ENCODE data around the gene TSC1.

The TSC1 gene

DNA sequence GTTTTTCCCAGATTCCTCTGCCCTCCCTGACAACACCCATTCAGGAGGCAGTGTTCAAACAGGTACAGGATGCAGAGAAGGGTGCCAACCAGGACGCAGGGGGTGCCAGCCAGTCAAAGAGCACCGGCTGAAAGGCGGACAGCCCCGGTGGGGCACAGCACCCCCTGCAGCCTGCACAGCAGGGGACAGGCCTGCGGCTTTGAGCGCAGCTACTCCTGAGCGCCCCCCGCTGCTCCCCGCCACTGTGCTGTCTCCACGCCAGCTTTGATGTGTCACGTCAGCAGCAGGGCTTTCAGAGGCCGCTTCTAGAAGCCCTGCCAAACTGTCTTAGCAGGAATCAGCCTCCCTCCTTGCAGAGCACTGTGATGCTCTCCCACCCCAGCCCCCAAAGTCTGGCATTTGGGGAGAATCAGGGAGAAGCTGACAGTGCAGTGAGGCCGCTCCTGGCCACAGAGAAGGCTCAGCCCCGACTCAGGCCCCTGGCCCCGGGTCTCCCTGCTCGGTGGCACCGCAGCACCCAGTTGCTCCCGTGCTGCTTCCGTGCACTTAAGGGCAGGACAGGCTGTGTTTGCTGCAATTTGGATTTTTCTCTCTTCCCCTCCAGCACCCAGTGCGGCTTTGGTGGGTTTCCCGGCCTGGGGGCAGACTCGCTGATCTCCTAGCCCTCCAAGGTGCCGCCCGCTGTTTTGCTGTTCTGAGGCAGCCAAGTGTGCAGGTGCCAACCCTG lies 86.6 kb downstream of the TSC1 start:
- DNase-seq: no peak

DNA sequence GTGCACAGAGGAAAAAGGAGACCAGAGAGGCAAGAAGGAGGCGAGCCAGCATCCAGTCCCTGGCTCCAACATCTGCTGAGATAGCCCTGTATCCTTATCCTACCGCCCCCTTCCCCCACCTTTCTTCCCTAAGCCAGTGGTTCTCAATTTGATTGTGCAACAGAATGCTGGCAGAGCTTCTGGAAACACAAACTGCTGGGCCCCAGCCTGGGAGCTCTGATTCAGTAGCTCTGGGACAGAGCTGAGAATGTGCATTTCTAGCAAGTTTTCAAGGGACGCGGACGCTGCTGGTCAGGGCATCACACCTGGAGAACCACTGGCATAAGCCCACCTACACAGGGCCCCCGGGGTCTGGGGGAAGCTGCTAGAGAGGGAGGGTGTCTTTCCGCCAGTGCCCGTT lies 87.4 kb downstream of the TSC1 start:
- no peak for DNase-seq

DNA sequence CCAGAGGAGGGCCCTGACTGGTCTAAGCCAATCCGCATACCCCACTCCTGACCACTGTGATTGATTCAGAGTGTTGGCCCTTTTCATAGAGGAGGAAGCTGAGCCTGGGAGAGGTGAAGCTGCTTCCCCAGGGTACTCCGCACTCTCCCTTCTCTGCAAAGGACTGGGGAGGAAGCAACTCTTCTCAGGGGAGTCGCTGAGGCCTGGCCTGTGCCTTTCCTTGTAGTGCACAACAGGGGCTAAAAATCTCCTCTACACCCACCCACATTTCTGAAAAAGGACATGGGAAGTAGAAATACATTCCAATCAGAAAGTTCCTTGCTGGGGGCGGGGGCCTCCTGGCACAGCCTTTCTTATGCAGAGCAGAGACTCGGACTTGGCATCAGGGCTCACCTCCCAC lies 88.5 kb downstream of the TSC1 start:
- DNase-seq: no peak

DNA sequence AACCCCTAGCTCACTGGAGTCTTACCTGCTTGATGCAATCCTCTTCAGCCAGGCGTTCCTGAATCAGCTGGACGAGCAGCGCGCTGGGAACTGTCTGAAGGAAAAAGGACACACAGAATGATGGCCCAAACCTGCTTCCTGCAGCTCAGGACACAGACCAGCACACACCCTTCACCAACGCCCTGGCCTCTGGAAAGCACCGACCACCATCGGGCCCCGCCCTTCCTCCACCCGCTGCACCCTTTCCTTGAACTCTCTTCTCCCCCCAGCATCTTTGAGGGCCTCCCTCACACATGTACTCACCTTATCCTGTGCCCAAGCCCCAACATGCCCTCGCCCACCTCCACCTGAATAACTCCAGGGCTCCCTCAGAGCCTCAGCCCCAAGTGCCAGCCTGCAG lies 89.6 kb downstream of the TSC1 start:
- DNase-seq: no peak

DNA sequence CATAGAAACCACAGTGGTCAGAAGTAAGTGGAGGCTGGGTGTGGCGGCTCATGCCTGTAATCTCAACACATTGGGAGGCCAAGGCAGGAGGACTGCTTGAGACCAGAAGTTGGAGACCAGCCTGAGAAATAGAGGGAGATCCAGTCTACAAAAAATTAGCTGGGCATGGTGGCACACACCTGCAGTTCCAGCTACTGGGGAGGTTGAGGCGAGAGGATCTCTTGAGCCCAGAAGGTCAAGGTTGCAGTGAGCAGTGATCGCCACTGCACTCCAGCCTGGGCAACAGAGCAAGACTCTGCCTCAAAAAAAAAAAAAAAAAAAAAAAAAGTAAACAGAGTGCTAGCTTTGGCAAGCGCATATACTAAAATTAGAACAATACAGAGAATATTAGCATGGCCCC lies 90.9 kb downstream of the TSC1 start:
- no peak for DNase-seq

DNA sequence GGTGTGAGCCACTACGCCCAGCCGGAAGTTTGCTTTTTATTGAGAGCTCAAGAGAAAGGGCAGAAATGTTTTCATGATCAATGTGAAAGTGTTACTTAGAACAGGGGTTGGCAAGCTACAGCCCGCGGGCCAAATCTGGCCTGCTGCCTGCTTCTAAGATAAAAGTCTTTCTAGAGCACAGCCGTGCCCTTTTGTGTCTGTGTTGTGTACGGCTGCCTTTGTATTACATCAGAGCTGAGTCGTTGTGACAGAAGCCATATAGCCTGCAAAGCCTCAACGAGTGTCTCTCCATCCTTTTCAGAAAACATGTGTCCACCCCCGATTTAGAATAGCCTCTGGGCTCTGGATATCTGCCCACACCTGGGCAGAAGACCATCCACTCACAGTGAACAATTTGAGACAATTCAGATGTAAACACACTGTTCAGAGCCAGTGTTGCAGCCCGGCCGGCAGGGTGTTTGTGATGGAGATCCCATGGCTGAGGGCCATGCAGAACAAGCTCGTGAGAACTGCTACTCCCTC lies 95.2 kb downstream of the TSC1 start:
- no peak for DNase-seq

DNA sequence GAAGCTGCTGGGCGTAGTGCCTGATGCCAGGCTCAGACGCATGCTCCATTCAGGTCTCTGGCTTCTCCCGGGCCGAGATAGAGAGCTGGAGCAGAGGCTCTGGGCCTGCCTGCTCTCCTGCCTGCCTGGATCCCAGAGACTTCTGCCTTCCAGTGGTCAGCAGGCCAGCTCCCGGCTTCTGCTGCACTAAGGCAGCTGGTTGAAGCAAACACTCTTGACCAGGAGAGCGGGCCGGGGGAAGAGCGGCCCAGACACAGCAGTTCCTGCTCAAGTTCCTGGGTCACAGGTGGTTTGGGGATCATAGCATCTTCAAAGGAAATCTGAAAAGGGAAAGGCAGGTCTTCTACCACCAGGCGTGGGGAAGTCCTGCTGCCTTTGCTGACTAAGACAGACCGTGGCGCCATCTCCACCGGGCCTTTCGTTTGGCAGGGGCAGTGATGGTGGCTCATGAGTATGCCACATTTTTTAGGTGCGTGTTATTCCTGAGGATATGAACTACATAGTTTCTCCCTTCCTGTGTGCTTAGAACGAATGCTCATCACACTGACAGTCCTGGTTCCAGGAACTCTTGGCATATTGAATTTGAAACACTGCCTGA lies 97.4 kb downstream of the TSC1 start:
- DNase-seq: no peak

DNA sequence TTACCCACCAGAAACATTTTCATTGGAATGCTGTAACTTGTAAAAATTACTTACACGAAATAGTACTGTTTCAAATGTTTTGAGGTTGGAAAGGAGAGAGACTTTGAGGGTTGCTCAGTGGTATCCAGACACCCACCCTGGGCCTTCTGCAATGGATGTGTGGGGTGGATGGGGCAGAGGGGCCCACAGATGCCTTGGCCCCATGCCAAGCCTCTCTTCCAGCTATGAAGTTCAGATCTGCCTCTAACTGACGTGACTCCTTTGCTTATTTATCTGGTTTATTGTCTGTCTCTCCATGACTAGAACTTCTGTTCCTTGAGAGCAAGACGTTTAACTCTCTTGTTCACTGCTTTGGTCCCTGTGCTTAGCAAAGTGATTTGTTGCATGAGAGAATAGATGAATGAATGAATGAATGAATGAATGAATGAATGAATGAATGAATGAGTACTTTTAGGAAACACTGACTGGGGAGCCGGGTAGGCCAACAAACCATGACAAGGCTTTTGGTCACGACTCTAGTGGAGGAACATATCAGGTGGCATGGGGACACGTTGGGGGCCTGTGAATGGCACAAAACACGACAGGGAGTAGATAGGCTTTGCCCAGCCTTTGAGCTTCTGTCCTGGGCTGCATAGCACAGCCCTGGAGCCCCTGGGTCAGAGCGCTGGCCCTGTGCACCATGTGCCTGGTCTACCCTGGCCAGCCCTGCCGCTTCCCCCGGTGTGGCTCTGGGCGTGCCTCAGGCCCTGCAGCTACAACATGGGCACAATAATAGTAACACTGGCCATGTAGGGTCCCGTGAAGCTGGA lies 98.1 kb downstream of the TSC1 start:
- no peak for DNase-seq

DNA sequence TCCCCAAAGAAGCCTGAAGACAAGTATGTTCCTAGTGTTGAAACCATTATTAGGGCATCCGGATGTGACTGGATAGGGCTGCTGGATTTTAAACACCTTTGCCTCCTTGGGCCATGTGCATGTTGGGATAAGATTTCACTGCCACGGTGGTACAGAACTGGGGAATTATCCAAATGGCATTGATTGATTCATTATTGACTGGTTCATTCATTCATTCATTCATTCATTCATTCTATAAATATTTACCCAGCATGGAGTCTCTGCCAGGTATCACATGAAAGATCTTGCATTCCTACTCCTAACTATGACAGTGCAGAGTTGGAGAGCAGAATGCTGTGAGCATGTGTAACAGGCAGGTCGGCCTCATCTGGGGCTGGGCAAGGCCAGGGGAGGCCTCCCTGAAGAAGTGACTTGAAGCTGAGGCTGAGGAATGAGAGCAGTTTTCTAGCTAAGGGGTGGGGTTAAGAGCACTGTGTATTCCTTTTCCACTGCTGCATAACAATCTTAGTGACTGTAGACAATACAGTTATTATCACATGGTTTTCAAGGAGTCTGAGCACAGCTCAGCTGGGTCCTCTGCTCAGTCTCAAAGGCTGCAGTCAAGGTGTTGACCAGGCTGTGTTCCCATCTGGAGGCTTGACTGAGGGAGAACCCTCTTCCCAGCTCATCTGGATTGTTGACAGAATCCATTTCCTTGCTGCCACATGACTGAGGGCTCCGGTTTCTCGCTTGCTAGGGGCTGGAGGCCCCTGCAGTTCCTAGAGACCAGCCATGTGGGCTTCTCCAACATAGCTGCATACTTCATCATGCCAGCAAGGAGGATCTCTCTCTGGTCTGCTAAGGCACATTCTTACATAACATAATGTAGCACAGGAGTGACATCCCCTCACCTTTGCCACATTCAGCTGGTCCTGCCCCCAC lies 102.0 kb downstream of the TSC1 start:
- no peak for DNase-seq
